BE2C (cell line): Measurements from ENCODE around the gene AIPL1.

Experiments used
- DNase-seq: peaks from one replicate; pipeline ENCODE4 v3.0.0-alpha.2; 2020
- H3K27me3 ChIP-seq: fragments of 250-450 bp; sonication (Bioruptor Pico); 2 replicates; pipeline ENCODE4 v1.5.1; 2020; ENCODE audit warnings: mild to moderate bottlenecking
- H3K36me3 ChIP-seq: fragments of 250-450 bp; sonication (Bioruptor Pico); 2 replicates; pipeline ENCODE4 v1.5.1; 2020; ENCODE audit warnings: mild to moderate bottlenecking
- H3K4me1 ChIP-seq: fragments of 250-450 bp; sonication (Bioruptor Pico); 2 replicates; pipeline ENCODE4 v1.5.1; 2020
- H3K4me3 ChIP-seq: 2 replicates; pipeline ENCODE4 v1.5.1; 2011; ENCODE audit warnings: low read depth, low read length
- H3K9me3 ChIP-seq: fragments of 250-450 bp; sonication (Bioruptor Pico); 2 replicates; pipeline ENCODE4 v1.5.1; 2020
- TF ChIP-seq, protein P1 (sequence below): IDR thresholded peaks from 2 replicates; pipeline ENCODE4 v1.5.1; 2012; ENCODE audit warnings: mild to moderate bottlenecking, low read depth, low read length

AIPL1 gene

GRCh38 chr17:6457688-6458459 is 23.0 kb upstream of the AIPL1 start:
- Histone ChIP-seq H3K4me3 (no peak overlapping the region), H3K36me3 (no peaks in the 10 kb centered on the region), H3K9me3 (no peaks in the 10 kb centered on the region), H3K27me3 (peaks cover 6% of the 10 kb centered on the region; the same call in 1 of the 2 replicates), H3K4me1 (no peaks in the 10 kb centered on the region)
- TF ChIP-seq, protein P1, sequence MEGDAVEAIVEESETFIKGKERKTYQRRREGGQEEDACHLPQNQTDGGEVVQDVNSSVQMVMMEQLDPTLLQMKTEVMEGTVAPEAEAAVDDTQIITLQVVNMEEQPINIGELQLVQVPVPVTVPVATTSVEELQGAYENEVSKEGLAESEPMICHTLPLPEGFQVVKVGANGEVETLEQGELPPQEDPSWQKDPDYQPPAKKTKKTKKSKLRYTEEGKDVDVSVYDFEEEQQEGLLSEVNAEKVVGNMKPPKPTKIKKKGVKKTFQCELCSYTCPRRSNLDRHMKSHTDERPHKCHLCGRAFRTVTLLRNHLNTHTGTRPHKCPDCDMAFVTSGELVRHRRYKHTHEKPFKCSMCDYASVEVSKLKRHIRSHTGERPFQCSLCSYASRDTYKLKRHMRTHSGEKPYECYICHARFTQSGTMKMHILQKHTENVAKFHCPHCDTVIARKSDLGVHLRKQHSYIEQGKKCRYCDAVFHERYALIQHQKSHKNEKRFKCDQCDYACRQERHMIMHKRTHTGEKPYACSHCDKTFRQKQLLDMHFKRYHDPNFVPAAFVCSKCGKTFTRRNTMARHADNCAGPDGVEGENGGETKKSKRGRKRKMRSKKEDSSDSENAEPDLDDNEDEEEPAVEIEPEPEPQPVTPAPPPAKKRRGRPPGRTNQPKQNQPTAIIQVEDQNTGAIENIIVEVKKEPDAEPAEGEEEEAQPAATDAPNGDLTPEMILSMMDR = no peak
- no peak for DNase-seq

DNA sequence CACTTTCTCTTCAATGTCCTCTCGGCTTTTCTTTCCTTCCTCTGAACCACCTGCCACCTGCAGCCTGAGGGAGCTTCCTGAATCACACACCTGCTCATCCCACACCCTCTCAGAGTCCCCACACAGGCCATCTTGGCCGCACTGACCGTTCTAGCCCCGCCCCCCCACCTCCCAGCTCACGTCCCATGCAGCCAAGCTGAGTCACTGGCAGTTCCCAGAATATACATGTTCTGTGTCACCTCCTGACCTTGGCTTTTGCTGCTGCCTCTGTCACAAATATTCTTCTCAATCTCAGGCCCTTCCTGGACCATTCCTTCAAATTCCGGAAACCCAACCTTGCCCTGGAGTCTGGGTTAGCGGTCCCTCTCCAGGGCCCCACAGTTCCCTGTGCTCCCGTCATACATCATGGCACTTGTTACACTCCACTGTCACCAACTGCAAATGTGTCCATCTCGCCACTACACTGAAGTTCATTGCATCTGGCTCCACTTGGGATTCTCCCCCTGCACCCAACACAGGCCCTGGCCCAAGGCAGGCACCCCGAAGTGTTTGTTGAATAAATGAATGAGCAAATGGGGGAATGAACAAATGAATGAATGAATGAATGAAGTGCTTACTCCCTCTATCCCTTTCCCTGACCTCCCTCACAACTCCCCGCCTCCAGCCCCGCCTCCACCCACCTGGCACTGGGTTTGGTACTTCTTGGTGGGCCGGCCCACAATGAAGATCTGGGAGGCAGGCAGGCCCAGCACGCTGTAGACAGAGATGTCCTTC is 22.2 kb upstream of the AIPL1 start:
- Histone ChIP-seq H3K4me3 (no peak overlapping the region), H3K9me3 (no peaks in the 10 kb centered on the region), H3K27me3 (peaks cover 6% of the 10 kb centered on the region; the same call in 1 of the 2 replicates), H3K36me3 (no peaks in the 10 kb centered on the region), H3K4me1 (no peaks in the 10 kb centered on the region)
- DNase-seq = no peak
- TF ChIP-seq, protein P1 = no peak

GRCh38 chr17:6456321-6456720 is 21.4 kb upstream of the AIPL1 start:
- TF ChIP-seq, protein P1 = no peak
- H3K4me3 ChIP-seq = no peak overlapping the region
- no peaks in the 10 kb centered on the region for H3K9me3 ChIP-seq
- H3K36me3 ChIP-seq = no peaks in the 10 kb centered on the region
- H3K4me1 ChIP-seq = no peaks in the 10 kb centered on the region
- peaks cover 6% of the 10 kb centered on the region; the same call in 1 of the 2 replicates for H3K27me3 ChIP-seq
- no peak for DNase-seq

DNA sequence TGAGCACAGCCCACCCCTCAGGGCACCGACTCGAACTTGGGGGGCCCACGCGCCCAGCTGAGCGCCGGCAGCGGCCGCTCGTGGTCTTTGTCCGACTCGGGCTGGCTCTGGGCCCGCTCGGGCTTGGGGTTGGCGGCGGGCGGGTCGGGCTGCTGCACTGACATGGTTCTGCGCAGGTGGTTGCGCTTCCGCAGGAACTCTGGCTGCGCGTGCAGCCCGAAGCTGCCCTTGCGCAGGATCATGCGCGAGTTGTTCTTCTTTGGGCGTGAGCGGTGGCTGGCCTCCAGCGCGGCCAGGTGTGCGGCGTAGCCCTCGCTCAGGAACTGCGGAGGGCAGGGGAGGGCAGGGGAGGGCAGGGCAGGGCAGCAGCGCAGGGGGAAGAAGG is 20.4 kb upstream of the AIPL1 start:
- TF ChIP-seq, protein P1 = no peak
- Histone ChIP-seq H3K4me1 (no peaks in the 10 kb centered on the region), H3K9me3 (no peaks in the 10 kb centered on the region), H3K4me3 (no peak overlapping the region), H3K27me3 (peaks cover 6% of the 10 kb centered on the region; the same call in 1 of the 2 replicates), H3K36me3 (no peaks in the 10 kb centered on the region)
- no peak for DNase-seq

- TF ChIP-seq, protein P1 = no peak
- Histone ChIP-seq H3K4me3 (no peak overlapping the region), H3K4me1 (no peaks in the 10 kb centered on the region), H3K9me3 (no peaks in the 10 kb centered on the region), H3K27me3 (peaks cover 6% of the 10 kb centered on the region; the same call in 1 of the 2 replicates), H3K36me3 (no peaks in the 10 kb centered on the region)
- no peak for DNase-seq
Observed at GRCh38 chr17:6454495-6455320, 19.8 kb upstream of the AIPL1 start.
